Measurements from ENCODE around the gene FIGLA. TPM values are rescaled to one million over a fixed set of nuclear protein-coding genes. Genes with fewer than 3 reads are reported as not detected.

The FIGLA gene
- total RNA-seq, 1 experiment from 2014 or later = not detected

DNA sequence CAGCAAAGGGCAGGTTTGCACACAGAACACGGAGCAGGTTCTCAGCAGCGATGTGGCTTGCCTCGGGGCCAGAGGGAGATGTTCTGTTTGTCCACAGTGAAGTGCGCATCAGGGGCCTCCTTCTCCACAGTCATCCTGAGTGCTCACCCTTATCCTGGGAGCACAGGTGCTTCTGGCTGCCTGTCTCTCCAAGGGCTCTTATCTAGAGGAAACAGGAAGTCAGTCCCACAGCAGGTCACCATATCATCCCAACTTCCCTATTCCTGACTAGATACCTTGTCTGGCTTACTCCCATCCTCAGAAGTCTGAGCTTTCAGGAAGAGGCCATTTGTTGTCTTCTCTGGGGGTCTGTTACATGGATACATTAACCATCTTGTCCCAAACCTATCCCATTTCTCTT, 45.2 kb upstream of the FIGLA start, which contains the start of gene CD207:
Gene CD207 (minus strand): TSS at position 174 of the 400 bp plus-strand sequence. CDS start 40 bp downstream, at position 134.
- no peak within 1 kb of the TSS for H2BK15ac ChIP-seq (ENCODE audit: low read depth, low read length)
- H3K14ac ChIP-seq (ENCODE audit: insufficient read depth, low read length) = no peak within 1 kb of the TSS
- H3T11ph ChIP-seq (ENCODE audit: low read length) = no peak within 1 kb of the TSS
- no peak within 1 kb of the TSS for H4K8ac ChIP-seq (replicated peaks; ENCODE audit: insufficient read length, low read depth, low read length)
- H3K27me3 ChIP-seq (ENCODE audit: insufficient read depth, low read length) = no peaks in the 10 kb centered on the region
- no peaks in the 10 kb centered on the region for H3K9me3 Mint-ChIP-seq
- DNase-seq = no peak
- H4K20me1 ChIP-seq (ENCODE audit: control insufficient read depth, insufficient read depth, insufficient read length) = no peaks in the 10 kb centered on the region
- H3K4ac ChIP-seq (ENCODE audit: low read depth, low read length) = no peak within 1 kb of the TSS
- no peak within 1 kb of the TSS for H4K5ac ChIP-seq (ENCODE audit: insufficient read length, low read depth, low read length)
- no peak within 1 kb of the TSS for H2AFZ ChIP-seq (ENCODE audit: low read length)
- H3K18ac ChIP-seq (ENCODE audit: insufficient read length, low read depth, low read length) = no peak within 1 kb of the TSS
- H3K9me3 ChIP-seq (ENCODE audit: control insufficient read depth, low read depth, low read length) = no peaks in the 10 kb centered on the region
- no peaks in the 10 kb centered on the region for H3K36me3 Mint-ChIP-seq (ENCODE audit: insufficient read depth in 1 of 3, low read depth in 3 of 3)
- 0 out of 4 replicates have a peak, but pooled peaks cover 0 to 2% of the 10 kb centered on the region in 2 experiments for H3K4me1 Mint-ChIP-seq
- no peaks in the 10 kb centered on the region for H3K4me1 ChIP-seq (ENCODE audit: insufficient read depth, low read length)
- H2AK5ac ChIP-seq (ENCODE audit: insufficient read length, low read length) = no peak within 1 kb of the TSS
- no peak within 1 kb of the TSS for H2BK5ac ChIP-seq (ENCODE audit: insufficient read length, low read length)
- H4K91ac ChIP-seq (ENCODE audit: insufficient read length, low read depth, low read length) = no peak within 1 kb of the TSS
- TF ChIP-seq, protein P1, sequence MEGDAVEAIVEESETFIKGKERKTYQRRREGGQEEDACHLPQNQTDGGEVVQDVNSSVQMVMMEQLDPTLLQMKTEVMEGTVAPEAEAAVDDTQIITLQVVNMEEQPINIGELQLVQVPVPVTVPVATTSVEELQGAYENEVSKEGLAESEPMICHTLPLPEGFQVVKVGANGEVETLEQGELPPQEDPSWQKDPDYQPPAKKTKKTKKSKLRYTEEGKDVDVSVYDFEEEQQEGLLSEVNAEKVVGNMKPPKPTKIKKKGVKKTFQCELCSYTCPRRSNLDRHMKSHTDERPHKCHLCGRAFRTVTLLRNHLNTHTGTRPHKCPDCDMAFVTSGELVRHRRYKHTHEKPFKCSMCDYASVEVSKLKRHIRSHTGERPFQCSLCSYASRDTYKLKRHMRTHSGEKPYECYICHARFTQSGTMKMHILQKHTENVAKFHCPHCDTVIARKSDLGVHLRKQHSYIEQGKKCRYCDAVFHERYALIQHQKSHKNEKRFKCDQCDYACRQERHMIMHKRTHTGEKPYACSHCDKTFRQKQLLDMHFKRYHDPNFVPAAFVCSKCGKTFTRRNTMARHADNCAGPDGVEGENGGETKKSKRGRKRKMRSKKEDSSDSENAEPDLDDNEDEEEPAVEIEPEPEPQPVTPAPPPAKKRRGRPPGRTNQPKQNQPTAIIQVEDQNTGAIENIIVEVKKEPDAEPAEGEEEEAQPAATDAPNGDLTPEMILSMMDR (conservative IDR thresholded peaks at IDR 0.05) = no peak
- no peak within 1 kb of the TSS for H3K23ac ChIP-seq (ENCODE audit: insufficient read length, low read depth, low read length)
- H3K79me1 ChIP-seq (ENCODE audit: insufficient read depth, low read depth, low read length, poor library complexity, severe bottlenecking) = no peaks in the 10 kb centered on the region
- H2BK20ac ChIP-seq (ENCODE audit: low read depth, low read length, poor library complexity, severe bottlenecking) = no peak within 1 kb of the TSS
- H3K79me2 ChIP-seq (ENCODE audit: insufficient read depth, low read length) = no peaks in the 10 kb centered on the region
- no peak within 1 kb of the TSS for H3K4me2 ChIP-seq (ENCODE audit: insufficient read depth, insufficient read length, low read length)
- no peak within 1 kb of the TSS for H2BK12ac ChIP-seq (ENCODE audit: insufficient read length, low read depth, low read length)
- no CpG with 5 or more reads among the region's 4 CpGs for WGBS (ENCODE audit: extremely low coverage, insufficient read length, low lambda C conversion rate)
- no peak within 1 kb of the TSS for H3K56ac ChIP-seq (ENCODE audit: insufficient read length, low read depth, low read length)
- H3K27ac Mint-ChIP-seq = no peak within 1 kb of the TSS
- peaks cover 38% of the 10 kb centered on the region for H3K27me3 Mint-ChIP-seq (ENCODE audit: low read depth)
- no peak within 1 kb of the TSS for H3K9ac ChIP-seq (ENCODE audit: extremely low read depth, insufficient read length, low read length)
- no peaks in the 10 kb centered on the region for H3K23me2 ChIP-seq (ENCODE audit: insufficient read length, low read depth, low read length, poor library complexity, severe bottlenecking)
- no peak within 1 kb of the TSS for H3K27ac ChIP-seq (ENCODE audit: insufficient read length, low read depth, low read length)
- no peak within 1 kb of the TSS for H2BK120ac ChIP-seq (ENCODE audit: low read depth, low read length, poor library complexity, severe bottlenecking)
- H3K4me3 Mint-ChIP-seq = no peak within 1 kb of the TSS

All from H9 (cell line).